CD1c-positive myeloid dendritic cell (primary cell): Measurements from ENCODE around the gene XPC.

Experiments used
- DNase-seq: peaks from one replicate; pipeline ENCODE4 v3.0.0-alpha.2; 2016; ENCODE audit errors: extremely low spot score

XPC gene

GRCh38 chr3:14170531-14171159 is 7.8 kb downstream of the XPC start:
- no peak for DNase-seq

- DNase-seq, result no peak
These were observed 8.5 kb downstream of the XPC start for GRCh38 chr3:14169871-14170270.

- no peak for DNase-seq
These were observed 9.0 kb downstream of the XPC start for GRCh38 chr3:14169435-14169834.

GRCh38 chr3:14166877-14167603 is 11.4 kb downstream of the XPC start:
- DNase-seq, result peak; percentile 26

DNA sequence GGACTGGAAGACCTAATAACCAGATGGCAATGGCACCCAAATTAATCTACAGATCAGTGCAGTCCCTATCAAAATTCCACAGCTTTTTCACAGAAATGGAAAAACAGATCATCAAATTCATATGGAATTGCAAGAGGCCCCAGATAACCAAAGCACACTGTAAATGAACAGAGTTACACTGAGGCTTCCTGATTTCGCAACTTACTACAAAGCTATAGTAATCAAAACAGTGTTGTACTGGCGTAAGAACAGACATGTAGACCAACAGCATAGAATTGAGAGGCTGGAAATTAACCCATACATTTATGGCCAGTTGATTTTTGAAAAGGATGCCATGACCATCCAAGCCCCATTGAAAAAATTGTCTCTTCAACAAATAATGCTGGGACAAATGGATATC is 16.2 kb downstream of the XPC start:
- no peak for DNase-seq

- no peak for DNase-seq
These were observed 17.1 kb downstream of the XPC start for GRCh38 chr3:14161282-14161681.

DNA sequence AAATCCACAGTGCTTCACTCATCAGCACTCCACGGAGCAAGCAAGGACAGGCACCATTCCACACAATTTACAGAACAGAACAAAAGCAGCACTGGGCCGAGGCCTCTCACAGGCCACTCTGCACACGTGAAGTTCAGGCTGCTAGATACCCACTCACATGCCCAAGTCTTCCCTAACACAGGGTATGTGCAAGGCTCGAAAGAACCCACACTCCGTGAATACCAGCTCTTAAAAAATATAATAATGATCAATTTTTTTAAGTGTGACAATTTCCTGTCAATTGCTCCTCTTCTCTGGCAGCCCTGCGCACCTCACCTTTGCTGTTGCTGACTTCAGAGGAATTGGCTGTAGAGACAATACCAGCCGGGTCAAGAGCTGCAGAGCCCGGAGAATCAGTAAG is 19.0 kb downstream of the XPC start:
- DNase-seq, result no peak

- DNase-seq, result no peak
These were observed 20.0 kb downstream of the XPC start for GRCh38 chr3:14158370-14158769.

DNA sequence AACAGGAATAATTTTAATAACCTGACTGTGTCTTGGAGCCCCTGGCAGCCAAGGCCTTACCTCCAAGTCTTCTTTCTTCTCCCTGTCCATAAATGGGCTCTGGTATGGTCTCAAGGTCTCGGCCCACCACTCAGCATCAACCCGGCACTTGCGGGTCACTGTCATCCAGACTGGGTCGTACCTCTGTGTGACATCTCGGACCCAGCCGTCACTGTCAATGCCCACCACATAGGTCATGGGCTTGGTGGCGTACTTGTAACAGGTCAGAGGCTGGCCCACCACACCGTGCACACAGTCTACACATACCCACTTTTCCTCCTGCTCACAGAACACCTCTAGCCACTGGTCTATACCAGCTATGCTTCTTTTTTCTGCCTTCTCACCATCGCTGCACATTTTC is 20.4 kb downstream of the XPC start:
- DNase-seq, result no peak

DNA sequence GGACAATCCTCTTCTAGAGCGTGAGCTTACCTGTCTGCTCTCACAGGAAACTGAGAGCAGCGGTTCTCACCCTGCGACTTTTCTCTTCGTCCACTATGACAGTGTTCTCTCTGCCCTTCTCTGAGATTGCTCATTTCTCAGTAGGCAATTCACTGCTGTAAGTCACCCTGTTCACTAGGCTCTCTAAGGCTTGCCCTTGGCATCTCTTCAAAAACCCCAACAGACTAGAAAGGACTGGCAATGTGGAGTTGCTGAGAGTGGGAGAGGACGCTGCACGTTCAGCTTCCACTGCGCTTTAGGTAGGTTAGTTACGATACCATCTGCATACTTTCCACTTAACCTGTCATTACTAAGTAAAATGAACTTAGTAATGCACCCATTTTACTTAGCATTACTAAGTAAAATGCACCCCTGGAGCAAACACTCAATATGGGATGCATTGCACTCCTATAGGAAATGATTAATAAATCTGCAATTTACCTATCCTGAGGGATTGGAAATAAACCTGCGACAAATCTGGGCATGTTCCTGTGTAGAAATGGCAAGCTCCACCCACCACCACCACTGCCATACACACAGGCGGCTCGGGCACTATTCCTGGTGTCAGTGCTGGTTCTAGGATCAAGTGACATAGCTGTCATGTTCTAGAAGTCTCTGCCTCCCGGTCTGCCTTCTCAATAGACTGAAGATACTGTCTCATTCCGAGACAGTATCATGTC is 21.4 kb downstream of the XPC start:
- DNase-seq, result no peak

DNA sequence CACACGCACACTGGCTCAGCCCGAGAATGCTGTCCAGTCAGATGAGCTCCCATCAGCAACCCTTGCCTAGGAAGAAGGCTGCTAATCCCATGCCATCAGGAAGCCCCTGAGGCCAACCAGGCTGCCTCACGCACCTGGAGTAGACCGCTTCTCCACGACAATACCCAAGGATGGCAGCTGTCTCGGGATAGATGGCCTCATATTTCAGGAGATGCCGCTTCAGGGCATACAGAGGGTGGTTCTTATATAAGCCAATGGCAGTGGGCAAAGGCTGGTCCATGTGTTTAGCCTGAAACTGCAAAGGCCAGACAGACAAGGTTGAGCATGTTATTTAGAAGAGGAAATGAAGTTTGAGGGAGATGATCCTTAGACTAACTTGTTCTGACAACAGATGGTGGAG is 22.2 kb downstream of the XPC start:
- no peak for DNase-seq

- peak; percentile 74 for DNase-seq
These were observed 23.4 kb downstream of the XPC start for GRCh38 chr3:14154895-14155440.

DNA sequence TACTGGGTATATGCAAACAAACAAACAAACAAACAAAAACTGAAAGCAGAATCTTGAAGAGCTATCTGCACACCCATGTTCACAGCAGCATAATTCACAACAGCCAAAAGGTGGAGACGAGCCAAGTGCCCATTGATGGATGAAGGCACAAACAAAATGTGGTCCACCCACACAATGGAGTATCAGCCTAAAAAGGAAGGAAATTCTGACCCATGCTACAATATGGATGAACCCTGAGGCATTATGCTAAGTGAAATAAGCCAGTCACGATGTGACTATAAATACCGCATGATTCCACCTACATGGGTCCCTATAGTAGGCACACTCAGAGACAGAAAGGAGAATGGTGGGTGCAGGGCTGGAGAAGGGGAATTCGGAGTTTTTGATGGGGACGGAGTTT is 24.1 kb downstream of the XPC start:
- peak; percentile 72 for DNase-seq

- no peak for DNase-seq
These were observed 24.7 kb downstream of the XPC start for GRCh38 chr3:14153663-14154062.

- DNase-seq, result no peak
These were observed 25.4 kb downstream of the XPC start for GRCh38 chr3:14152963-14153355.

DNA sequence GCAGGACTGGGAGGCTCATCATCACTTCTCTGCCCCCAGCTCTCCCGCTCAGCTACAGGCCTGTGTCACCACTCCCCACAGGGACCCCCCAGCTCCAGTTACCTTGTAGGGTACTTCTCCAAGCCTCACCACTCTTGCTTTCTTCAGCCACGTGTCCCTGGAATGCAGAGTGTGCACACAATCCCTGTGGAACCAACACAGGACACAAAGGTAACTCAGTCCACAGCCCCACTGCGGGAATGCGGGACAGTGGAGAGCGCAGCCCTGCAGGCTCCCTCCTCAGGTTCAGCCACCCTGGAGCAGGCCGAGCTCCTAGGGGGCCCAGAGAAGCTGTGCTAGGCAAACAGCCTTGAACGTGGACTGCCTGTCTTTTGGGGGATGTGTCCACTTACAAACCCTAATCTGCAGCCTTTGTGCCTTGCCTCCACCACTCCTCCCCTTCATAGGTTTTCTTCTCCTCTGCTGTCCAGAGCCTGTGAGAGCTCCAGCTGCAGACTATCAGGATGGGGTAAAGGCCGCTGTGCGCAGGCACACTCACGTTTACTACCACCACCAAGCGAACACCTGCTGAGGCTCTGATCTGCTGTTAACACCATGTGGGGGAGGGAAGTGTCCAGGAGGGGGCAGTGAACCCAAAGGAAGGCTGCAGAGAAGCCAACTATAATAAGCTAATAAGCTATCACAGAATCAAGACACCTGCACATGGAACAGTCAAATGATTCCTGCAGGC is 26.0 kb downstream of the XPC start:
- DNase-seq, result no peak

DNA sequence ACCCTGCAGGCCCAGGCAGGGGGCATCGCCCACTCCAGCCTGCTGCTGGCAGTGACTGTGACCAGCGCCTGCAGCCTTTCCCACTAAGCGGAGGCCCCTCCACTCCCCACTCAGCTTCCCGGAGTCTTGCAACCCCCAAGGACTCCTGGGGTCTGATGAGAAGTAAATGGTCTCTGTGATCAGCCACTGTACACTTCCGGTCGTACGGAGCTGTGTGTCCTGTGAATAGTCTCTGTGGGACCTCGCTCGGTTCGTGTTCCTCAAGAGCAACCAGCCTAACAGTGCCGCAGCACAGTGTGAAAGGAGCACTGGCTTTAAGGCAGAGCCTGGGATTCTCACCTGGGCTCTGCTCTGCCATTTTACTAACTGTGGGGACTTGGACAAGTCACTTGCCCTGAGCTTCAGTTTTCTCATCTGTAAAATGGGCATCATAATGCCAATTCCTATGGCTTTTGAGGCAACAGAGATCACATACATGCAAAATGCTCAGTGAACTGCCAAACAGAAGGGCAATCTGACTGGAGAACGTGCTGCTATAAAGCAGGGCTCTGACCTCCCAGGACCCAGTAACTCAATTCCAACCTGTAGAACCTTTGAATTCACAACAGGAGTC is 26.8 kb downstream of the XPC start:
- no peak for DNase-seq

GRCh38 chr3:14150491-14151230 is 27.7 kb downstream of the XPC start:
- DNase-seq, result no peak

GRCh38 chr3:14150078-14150477 is 28.3 kb downstream of the XPC start:
- no peak for DNase-seq

DNA sequence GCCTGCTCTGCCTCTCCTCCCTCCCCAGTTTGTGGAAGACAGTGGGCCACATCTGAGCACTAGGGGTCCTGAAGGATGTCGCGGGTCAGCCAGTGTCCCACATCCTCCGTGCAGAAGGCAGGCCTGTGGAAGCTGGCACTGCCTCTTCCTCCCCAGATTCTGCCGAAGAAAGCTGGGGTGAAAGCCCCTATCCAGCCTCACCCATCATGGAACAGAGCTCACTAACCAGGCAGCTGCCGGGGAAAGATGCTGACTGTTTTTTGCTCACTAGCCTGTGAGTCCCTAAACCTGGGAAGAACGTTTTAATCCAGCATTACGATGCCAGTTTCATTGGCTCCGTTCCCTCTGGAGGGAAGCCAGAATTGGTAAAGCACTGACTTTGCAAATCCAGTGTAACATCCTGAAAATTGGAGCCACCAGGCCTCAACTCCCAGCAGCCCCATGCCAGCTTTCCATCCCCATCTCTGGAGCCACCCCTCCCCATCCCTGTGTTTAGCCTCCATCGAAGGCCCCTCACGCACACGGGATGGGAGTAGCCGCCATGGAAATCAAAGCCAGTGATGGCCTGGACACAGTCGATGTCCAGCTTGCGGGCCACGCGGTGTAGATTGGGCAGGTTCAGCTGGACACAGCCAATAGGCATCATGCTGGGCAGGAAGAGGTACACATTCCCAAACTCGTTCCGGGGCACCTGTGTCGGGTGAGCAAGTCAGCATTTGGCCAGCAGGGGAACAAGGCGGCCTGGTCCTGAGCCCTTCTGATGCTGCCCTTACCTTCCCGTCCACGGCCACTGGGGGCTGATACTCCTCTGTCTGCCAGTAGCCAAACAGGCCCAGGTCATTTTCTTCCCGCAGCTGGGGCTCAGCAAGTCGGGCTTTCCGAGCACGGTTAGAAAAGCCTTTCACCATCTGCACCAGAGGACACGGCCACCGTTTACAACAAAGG is 30.1 kb downstream of the XPC start:
- no peak for DNase-seq
